Measurements from ENCODE around the gene KCTD4.
A peak's percentile ranks its signal among the peaks of the same experiment; 100 is the strongest.

KCTD4 gene

DNA sequence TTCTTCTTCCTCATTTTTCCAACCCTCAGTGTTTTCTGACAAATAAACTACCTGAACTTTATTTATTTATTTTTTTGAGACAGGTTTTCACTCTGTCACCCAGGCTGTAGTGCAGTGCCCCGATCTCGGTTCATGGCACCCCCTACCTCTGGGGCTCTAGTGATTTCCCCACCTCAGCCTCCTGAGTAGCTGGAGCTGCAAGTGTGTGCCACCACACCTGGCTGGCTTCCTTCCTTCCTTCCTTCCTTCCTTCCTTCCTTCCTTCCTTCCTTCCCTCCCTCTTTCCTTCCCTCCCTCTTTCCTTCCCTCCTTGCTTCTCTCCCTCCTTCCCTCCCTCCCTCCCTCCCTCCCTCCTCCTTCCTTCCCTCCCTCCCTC is 32.3 kb downstream of the KCTD4 start:
- no peak for DNase-seq

DNA sequence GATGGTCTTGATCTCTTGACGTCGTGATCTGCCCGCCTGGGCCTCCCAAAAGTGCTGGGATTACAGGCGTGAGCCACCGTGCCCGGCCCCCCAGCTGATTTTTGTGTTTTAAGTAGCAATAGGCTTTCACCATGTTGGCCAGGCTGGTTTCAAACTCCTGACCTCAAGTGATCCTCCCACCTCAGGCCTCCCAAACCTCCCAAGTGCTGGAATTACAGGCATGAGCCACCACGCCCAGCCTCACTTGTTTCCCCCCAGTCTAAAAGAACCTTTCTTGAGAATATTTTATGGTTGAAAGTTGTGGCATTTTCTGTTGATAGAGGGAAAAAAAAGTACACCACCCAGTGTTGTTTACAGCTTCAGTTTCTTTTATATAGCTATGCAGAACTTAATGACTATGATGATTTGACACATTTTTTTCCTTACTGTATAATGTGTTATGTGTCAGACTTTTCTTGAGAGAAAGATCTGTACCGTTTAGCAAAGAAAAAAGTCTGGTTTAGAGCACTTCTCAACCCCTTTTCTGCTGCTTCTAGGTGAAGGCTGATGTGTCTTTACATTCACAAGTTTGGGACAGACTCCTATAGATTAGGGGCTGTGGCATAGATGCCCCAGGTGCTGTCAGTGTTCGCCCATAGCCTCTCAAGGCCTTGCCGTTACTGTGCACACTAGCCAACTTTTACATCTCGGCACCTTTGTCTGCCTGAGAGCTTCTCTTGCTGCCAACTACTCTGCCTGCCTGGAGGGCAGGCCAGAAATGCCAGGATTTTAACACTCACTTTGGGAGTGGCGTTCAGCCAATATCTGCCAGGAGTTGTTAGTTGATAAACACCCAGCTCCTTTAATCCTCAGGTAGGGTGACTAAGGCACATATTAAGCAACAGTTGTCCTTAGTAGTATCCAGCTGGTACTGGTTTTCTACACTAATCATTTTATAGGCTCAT is 33.0 kb downstream of the KCTD4 start:
- DNase-seq: peak; percentile 23

DNA sequence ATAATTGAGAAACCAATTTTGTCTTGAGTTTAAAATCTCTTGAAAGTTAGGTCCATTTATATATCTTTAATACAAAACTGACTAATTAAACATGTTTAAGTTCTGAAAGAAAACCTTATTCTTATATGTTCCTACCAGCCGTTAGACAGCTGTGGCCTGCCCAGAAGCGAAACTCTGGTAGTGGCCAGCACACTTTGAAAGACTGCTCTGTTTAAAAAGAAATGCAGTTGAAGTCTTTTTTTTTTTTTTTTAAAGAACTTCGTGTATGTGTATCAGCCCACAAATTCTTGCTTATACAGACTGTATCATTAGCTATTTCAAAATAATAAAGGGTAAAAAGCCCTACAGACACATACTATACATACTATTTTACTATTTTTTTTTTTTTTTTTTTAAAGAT is 34.0 kb downstream of the KCTD4 start:
- DNase-seq: no peak

DNA sequence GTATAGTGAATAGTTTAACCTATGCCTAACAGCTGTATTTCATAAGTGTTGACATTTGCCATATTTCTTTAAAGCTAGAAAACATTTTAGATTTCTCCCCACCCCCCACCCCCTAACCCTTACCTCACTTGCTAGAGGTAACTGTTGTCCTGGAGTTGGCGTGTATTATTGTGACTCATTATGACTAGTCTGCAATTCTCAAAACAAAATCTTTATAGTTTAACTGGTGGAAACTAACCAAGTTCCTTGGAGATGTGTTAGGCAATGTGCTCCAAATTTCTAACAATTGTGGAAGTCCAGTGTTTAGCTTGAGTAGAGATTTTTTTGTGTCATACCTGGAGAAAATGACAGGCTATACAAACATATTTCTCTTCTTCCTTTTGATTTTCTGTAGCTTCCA is 38.0 kb downstream of the KCTD4 start:
- no peak for DNase-seq

DNA sequence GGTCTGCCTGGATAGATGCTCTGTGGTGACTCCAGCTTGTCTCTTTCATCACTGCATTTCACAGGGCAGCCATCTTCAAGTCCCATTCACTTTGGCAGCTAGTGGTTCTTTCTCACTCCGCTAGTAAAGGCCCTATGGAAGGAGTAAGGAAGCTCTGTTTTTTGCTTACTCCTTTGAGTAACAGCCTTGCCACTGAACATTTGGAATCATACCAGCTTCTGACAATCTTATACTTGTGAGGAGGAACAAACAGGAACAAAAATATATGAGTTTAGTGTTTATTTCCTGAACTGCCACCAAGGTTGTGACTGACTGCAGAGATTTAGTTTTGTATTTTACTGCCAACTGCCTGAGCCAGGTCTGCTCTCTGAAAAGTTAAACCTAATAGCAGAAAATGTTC is 38.7 kb downstream of the KCTD4 start:
- DNase-seq: no peak

DNA sequence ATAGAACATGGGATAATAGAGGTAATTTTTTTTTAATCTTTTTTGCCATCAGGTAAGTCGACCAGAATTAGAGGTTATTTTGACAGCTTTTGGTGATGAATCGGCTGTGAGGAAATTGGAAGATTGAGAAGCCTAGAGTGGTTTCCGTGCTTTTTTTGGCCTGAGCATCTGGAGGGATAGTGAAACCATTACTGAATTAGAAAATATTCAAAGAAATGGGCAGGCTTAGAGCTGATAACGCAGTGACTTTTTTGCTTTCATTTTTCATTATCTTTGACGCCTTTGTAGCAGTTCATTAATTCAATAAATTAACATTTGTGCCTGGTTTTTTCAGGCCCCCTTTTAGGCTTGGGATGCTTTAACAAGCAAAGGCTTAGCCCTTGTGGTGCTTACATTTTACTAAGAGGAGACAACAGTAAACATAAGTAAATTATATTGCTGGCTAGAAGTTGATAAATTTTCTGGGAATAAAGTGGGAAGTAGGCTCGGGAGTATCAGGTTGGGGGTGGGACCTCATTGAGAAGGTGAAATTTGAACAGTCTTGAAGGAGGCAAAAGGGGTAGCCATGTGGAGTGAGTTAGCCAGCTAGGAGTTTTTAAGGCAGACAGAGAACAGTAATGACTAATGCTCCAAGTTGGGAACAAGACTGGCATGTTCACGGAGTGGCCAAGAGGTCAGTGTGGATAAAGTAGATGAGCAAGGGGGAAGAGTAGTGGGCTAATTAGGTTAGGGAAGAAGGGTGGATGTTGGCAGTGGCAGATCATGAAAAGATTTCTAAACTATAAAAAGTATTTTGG is 44.1 kb downstream of the KCTD4 start:
- DNase-seq: no peak

DNA sequence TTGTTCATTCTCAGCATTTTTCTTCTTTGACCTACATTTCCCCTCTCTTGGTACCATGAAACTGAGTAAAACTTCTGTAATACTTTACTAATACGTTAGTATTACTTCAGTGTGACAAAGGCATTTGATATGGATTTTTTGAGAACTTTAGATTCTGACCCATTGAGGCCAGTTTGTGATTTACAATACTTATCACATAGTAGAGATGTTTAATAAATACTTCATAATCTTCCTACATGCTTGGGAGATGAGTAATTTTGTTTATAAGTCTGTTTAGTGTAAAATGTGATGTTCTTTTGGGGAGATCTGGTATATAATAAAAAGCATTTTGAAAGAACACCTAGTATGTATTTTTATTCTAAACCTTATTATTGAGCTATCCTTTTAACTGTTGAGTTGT is 50.9 kb downstream of the KCTD4 start:
- DNase-seq: no peak

DNA sequence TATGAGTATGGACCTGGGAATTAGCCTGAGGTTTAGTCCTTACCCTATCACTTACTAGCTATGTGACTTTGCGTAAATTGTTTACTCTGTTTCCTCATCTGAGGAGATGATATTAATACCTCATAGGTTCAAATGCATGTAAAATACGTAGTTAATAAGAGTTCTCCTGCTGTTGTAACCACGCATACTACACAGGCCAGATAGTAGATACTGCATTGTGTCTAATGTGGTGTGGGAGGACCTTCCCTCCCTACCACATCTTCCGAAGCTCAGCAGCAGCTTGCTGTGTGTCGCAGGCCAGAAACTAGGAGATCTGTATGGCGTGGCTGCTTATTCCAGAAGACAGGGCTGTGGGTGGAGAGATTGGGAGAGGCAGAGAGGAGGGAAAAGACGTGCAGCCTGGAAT is 57.5 kb downstream of the KCTD4 start:
- DNase-seq: no peak

Data from NCI-H82 (cell line).